ENCODE measurements around the gene TBL1X.
"Not testable (repeated sequence)": the region's sequence is repeated elsewhere in the genome, so short reads cannot be mapped to it uniquely, and the experiment has no call there.

Gene TBL1X

GRCh38 chrX:9459186-9459748, 5.6 kb upstream of the TBL1X start:
- DNase-seq (ENCODE audit: low read depth in 2 of 2), result no peak

- DNase-seq (ENCODE audit: low read depth in 2 of 2), result no peak
Observed at GRCh38 chrX:9461087-9461486, 3.8 kb upstream of the TBL1X start.

- no peak for DNase-seq (ENCODE audit: low read depth in 2 of 2)
Observed at GRCh38 chrX:9462456-9462855, 2.4 kb upstream of the TBL1X start.

GRCh38 chrX:9465380-9466123, 694 bp downstream of the TBL1X start:
- DNase-seq (ENCODE audit: low read depth in 2 of 2), result no peak

GRCh38 chrX:9466124-9466495, 1.3 kb downstream of the TBL1X start:
- DNase-seq (ENCODE audit: low read depth in 2 of 2), result no peak

- no peak for DNase-seq (ENCODE audit: low read depth in 2 of 2)
Observed at GRCh38 chrX:9466736-9467135, 1.9 kb downstream of the TBL1X start.

- no peak for DNase-seq (ENCODE audit: low read depth in 2 of 2)
Observed at GRCh38 chrX:9467146-9467545, 2.3 kb downstream of the TBL1X start.

- no peak for DNase-seq (ENCODE audit: low read depth in 2 of 2)
Observed at GRCh38 chrX:9467751-9468150, 2.9 kb downstream of the TBL1X start.

- no peak for DNase-seq (ENCODE audit: low read depth in 2 of 2)
Observed at GRCh38 chrX:9471571-9471985, 6.7 kb downstream of the TBL1X start.

GRCh38 chrX:9473708-9474107, 8.8 kb downstream of the TBL1X start:
- DNase-seq (ENCODE audit: low read depth in 2 of 2), result no peak

GRCh38 chrX:9475417-9475816, 10.6 kb downstream of the TBL1X start:
- not testable (repeated sequence) for DNase-seq (ENCODE audit: low read depth in 2 of 2)

GRCh38 chrX:9475984-9476383, 11.1 kb downstream of the TBL1X start:
- no peak for DNase-seq (ENCODE audit: low read depth in 2 of 2)

GRCh38 chrX:9476810-9477575, 12.1 kb downstream of the TBL1X start:
- no peak for DNase-seq (ENCODE audit: low read depth in 2 of 2)

GRCh38 chrX:9482408-9482807, 17.6 kb downstream of the TBL1X start:
- DNase-seq (ENCODE audit: low read depth in 2 of 2), result no peak

GRCh38 chrX:9482837-9483236, 18.0 kb downstream of the TBL1X start:
- DNase-seq (ENCODE audit: low read depth in 2 of 2), result no peak

- no peak for DNase-seq (ENCODE audit: low read depth in 2 of 2)
Observed at GRCh38 chrX:9483376-9483775, 18.5 kb downstream of the TBL1X start.

- no peak for DNase-seq (ENCODE audit: low read depth in 2 of 2)
Observed at GRCh38 chrX:9486786-9487387, 22.0 kb downstream of the TBL1X start.

GRCh38 chrX:9488586-9488985, 23.7 kb downstream of the TBL1X start:
- DNase-seq (ENCODE audit: low read depth in 2 of 2), result no peak

- DNase-seq (ENCODE audit: low read depth in 2 of 2), result no peak
Observed at GRCh38 chrX:9489234-9489633, 24.4 kb downstream of the TBL1X start.

GRCh38 chrX:9492901-9493300, 28.0 kb downstream of the TBL1X start:
- DNase-seq (ENCODE audit: low read depth in 2 of 2), result no peak

- no peak for DNase-seq (ENCODE audit: low read depth in 2 of 2)
Observed at GRCh38 chrX:9493936-9494335, 29.1 kb downstream of the TBL1X start.

- no peak for DNase-seq (ENCODE audit: low read depth in 2 of 2)
Observed at GRCh38 chrX:9494771-9495170, 29.9 kb downstream of the TBL1X start.

- DNase-seq (ENCODE audit: low read depth in 2 of 2), result no peak
Observed at GRCh38 chrX:9495496-9495895, 30.6 kb downstream of the TBL1X start.

All from stimulated activated CD4-positive, alpha-beta T cell treated with anti-CD3 and anti-CD28 coated beads, Interleukin-12 subunit alpha, Interleukin-12 subunit beta, amount 100 ng/mL, for 24 hours (primary cell).